ENCODE data around the gene SHROOM2.

GRCh38 chrX:9955506-9955905, 169.3 kb downstream of the SHROOM2 start:
- TF ChIP-seq, protein P1, sequence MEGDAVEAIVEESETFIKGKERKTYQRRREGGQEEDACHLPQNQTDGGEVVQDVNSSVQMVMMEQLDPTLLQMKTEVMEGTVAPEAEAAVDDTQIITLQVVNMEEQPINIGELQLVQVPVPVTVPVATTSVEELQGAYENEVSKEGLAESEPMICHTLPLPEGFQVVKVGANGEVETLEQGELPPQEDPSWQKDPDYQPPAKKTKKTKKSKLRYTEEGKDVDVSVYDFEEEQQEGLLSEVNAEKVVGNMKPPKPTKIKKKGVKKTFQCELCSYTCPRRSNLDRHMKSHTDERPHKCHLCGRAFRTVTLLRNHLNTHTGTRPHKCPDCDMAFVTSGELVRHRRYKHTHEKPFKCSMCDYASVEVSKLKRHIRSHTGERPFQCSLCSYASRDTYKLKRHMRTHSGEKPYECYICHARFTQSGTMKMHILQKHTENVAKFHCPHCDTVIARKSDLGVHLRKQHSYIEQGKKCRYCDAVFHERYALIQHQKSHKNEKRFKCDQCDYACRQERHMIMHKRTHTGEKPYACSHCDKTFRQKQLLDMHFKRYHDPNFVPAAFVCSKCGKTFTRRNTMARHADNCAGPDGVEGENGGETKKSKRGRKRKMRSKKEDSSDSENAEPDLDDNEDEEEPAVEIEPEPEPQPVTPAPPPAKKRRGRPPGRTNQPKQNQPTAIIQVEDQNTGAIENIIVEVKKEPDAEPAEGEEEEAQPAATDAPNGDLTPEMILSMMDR (IDR thresholded peaks at IDR 0.05) = no peak
- no peak for TF ChIP-seq EP300 (IDR thresholded peaks at IDR 0.05)
- TF ChIP-seq POLR2AphosphoS5 (IDR thresholded peaks at IDR 0.05) = no peak

All from gastroesophageal sphincter (tissue), 3 donors.